Pancreas (tissue), 10 donors: ENCODE results near the gene ADAT3. TPM values are rescaled to one million over a fixed set of nuclear protein-coding genes. Genes with fewer than 3 reads are reported as not detected.

Experiments used
- ATAC-seq, 4 donors: fragments of 200-7000 bp; cut with Tn5 transposase; one replicate each; pipeline versions ENCODE4 v1.8.0 to v1.9.1; 2020; ENCODE audit warnings: mild to moderate bottlenecking in 4 of 4, moderate library complexity in 4 of 4
- DNase-seq, 6 donors: peaks; one replicate each; pipeline ENCODE4 v3.0.0-alpha.2; 2020
- FAIRE-seq: peaks from 2 replicates; lab custom pipeline; 2012; peaks lifted over from hg19 to GRCh38; lab: Jason Lieb, UNC
- H3K27ac ChIP-seq, 4 donors: fragments of 200-600 bp; sonication (generic); 1 replicate in 3 of 4; 2 replicates in 1 of 4; pipeline versions ENCODE4 v1.5.0 to v1.8.0; 2020
- H3K27me3 ChIP-seq, 4 donors: fragments of 200-600 bp; one replicate each; pipeline ENCODE4 v1.8.0; 2021
- H3K36me3 ChIP-seq, 3 donors: fragments of 200-600 bp; sonication (generic) in 1 of 3; one replicate each; pipeline versions ENCODE4 v1.5.0 to v1.8.0; 2020 to 2021
- H3K4me1 ChIP-seq, 3 donors: fragments of 200-600 bp; one replicate each; pipeline ENCODE4 v1.8.0; 2021
- H3K4me3 ChIP-seq, 4 donors: fragments of 200-600 bp; sonication (generic) in 2 of 4; one replicate each; pipeline versions ENCODE4 v1.5.0 to v1.8.0; 2020 to 2021
- H3K9me3 ChIP-seq, 4 donors: fragments of 200-600 bp; one replicate each; pipeline ENCODE4 v1.8.0; 2021
- WGBS, 2 donors: extraction: QIAGEN DNeasy Blood & Tissue Kit; methylation state at CpG; one replicate each; pipeline ENCODE4 v1.1.7; 2013; 5-methylcytosine and 5-hydroxymethylcytosine counted together
- intact Hi-C, 3 donors: fragments of 100-400 bp; cut with DNase I; formaldehyde crosslinking; loops; one replicate each; pipeline versions ENCODE4 v1.11.1 to v1.14.2; 2022
- polyA plus RNA-seq, 2 donors: library from polyadenylated mRNA; stranded (reverse); fragments of 200-250 nt; gene quantifications; one replicate each; pipeline ENCODE4 v1.2.3, GENCODE V29; 2013
- total RNA-seq, 6 donors: library from RNA; stranded (reverse); fragmentation: NEBNext Ultra II Directional in 4 of 6; extraction: Animal tissue kit (Norgen Biotek cat#: 25700) in 4 of 6; gene quantifications; one replicate each; pipeline versions ENCODE4 v1.2.1 to v1.2.4, GENCODE V29; 2021 to 2023
- TF ChIP-seq, protein P1 (sequence below), 4 donors: fragments of 200-600 bp; sonication (generic) in 3 of 4; IDR thresholded peaks; one replicate each; pipeline versions ENCODE4 v1.5.0 to v1.8.0; 2021; ENCODE audit warnings: antibody characterized with exemption in 4 of 4
- donor health status: healthy with polysubstance abuse.
- donor health status: DM: no; HTN: no; CAD: no; lungs with moderate emphysema.
- donor health status: DM: no; HTN: no; CAD: no.
- donor health status: control.
- donor health status: control.
- donor health status: Bipolar disorder and iron deficiency.
- donor health status: DM: yes; HTN: yes; CAD: no.
- donor health status: DM: no; HTN: no; CAD: no.
- donor health status: DM: no; HTN: no; CAD: no.
- donor health status: DM: yes; HTN: yes; CAD: no.

The ADAT3 gene
- total and polyA plus RNA-seq, 8 donors, result 2.0 to 10.1 (median 5.0) TPM

DNA sequence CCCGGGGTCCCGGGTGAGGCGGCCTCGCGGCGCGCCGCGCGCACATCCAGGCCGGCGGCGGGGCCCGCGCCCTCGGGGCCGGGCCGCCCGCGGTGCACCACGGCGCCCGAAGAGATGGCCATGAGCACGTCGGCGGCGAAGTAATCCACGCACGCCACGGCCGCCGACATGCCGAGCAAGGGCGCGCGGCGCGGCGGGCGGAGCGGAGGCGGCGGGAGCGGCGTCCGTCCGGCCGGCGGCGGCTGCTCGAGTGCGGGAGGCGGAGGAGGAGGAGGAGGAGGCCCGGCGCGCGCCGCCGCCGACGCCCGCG, 41.9 kb upstream of the ADAT3 start, which contains the start of gene KLF16:
TSS of gene KLF16 (minus strand) at position 252 of the 310 bp plus-strand sequence. CDS start at position 170, 82 bp downstream.
- FAIRE-seq (no peak), DNase-seq (no peak), ATAC-seq (no peak)
- Histone ChIP-seq H3K27me3 (no peaks in the 10 kb centered on the region), H3K9me3 (no peaks in the 10 kb centered on the region), H3K36me3 (no peaks in the 10 kb centered on the region), H3K4me3 (peak within 1 kb of the TSS; percentile 42 to 87 (median 64)), H3K27ac (peak within 1 kb of the TSS; percentile 70 to 86 (median 76)), H3K4me1 (peaks cover 0 to 15% (median 0%) of the 10 kb centered on the region in 3 donors)
- intact Hi-C loops, result no loop called here
- TF ChIP-seq, protein P1, sequence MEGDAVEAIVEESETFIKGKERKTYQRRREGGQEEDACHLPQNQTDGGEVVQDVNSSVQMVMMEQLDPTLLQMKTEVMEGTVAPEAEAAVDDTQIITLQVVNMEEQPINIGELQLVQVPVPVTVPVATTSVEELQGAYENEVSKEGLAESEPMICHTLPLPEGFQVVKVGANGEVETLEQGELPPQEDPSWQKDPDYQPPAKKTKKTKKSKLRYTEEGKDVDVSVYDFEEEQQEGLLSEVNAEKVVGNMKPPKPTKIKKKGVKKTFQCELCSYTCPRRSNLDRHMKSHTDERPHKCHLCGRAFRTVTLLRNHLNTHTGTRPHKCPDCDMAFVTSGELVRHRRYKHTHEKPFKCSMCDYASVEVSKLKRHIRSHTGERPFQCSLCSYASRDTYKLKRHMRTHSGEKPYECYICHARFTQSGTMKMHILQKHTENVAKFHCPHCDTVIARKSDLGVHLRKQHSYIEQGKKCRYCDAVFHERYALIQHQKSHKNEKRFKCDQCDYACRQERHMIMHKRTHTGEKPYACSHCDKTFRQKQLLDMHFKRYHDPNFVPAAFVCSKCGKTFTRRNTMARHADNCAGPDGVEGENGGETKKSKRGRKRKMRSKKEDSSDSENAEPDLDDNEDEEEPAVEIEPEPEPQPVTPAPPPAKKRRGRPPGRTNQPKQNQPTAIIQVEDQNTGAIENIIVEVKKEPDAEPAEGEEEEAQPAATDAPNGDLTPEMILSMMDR (IDR thresholded peaks at IDR 0.05), result no peak
- 0 to 1% methylated on average over 12 to 57 of the region's 63 CpGs for WGBS, 2 donors

DNA sequence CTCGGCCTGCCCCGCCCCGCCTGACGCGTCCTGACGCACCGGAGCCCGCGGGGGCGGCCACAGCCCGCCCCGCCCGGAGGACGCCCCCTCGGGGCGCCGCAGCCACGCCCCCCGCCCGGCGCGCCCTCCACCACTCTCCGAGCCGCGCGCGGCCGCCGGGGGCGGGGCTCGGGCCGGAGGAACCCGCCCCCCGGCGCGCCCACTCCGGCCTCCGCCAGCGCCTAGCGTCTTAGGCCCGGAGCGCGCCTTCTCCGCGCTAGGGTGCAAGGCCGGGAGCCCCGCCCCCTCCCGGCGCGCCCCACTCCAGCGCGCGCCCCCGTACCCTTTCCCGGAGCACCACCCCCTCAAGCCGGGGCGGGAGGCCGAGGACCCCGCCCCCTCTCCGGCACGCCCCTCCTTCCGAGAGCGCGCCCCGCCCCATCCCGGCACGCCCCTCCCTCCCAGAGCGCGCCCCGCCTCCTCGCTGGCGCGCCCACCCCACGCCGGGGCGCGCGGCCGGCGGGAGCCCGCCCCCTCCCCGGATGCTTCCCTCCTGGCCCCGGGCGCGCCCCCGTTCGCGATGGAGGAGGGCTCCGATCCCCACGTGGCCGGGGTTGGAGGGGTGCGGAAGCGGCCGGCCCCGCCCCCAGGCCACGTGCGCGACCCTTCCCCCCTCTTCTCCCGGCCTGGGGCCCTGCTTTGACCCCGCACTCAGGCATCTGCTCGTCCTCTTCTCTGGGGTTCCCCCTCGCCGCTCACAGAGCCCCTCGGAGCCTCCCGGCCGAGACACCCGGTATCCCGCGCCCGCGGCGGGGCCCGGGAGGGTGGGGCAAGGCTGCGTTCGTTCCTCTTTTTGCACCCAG, 41.3 kb upstream of the ADAT3 start:
- WGBS, 2 donors, result 1% methylated on average over 26 to 112 of the region's 115 CpGs
- FAIRE-seq (no peak), ATAC-seq (peak; percentile 79 to 85 (median 82)), DNase-seq (peak; percentile 84 to 97 (median 91))
- TF ChIP-seq, protein P1 (IDR thresholded peaks at IDR 0.05), result no peak
- no peaks in the 10 kb centered on the region for H3K9me3 ChIP-seq
- no peaks in the 10 kb centered on the region for H3K27me3 ChIP-seq
- intact Hi-C loops, result no loop called here
- H3K27ac ChIP-seq, result peak overlapping the region; percentile 70 to 86 (median 76)
- no peaks in the 10 kb centered on the region for H3K36me3 ChIP-seq
- H3K4me1 ChIP-seq, result peaks cover 0 to 15% (median 0%) of the 10 kb centered on the region in 3 donors
- peak overlapping the region; percentile 42 to 87 (median 64) for H3K4me3 ChIP-seq

DNA sequence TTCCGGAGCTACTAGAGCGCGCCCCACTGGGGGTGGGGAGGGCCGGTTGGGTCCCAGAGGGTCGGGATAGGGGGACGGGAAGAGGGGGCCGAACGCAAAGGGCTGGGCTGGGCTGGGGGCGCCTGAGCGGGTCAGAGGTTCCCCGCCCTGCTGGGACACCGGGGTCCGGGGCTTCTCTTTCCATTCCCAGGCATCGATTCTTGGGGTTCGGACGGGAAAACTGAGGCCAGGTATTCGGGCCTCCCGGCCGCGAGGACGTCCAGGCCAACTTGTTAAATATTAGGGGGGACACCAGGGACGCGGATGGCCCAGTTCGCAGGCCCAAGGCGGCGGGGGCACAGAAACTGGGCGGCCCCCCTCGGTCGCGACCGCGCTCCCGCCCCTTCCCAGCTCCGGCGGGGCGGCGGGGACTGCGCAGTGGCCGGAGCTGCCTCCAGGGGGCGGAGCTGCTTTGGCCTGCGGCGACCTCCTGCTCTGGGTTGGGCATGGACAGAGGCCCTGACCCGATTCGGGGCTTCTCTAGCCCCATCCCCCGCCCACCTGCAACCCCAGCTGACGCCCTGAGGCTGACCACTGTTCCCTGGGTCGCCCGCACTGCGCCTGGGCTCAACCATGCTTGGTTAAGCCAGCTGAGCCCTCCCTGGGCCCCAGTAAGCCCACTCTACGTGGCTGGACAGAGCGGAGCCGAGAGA, 40.6 kb upstream of the ADAT3 start:
- H3K4me1 ChIP-seq, result peaks cover 0 to 15% (median 0%) of the 10 kb centered on the region in 3 donors
- peak overlapping the region; percentile 70 to 86 (median 76) for H3K27ac ChIP-seq
- no peaks in the 10 kb centered on the region for H3K27me3 ChIP-seq
- peak; percentile 62 to 89 (median 78) for DNase-seq
- H3K9me3 ChIP-seq, result no peaks in the 10 kb centered on the region
- no peaks in the 10 kb centered on the region for H3K36me3 ChIP-seq
- TF ChIP-seq, protein P1 (IDR thresholded peaks at IDR 0.05), result peak; percentile 68 to 71 (median 70)
- no peak for FAIRE-seq
- intact Hi-C loops, result no loop called here
- peak overlapping the region; percentile 42 to 87 (median 64) for H3K4me3 ChIP-seq
- 9 to 15% methylated on average over 37 to 52 of the region's 52 CpGs for WGBS, 2 donors
- ATAC-seq, result peak; percentile 60 to 76 (median 68)

DNA sequence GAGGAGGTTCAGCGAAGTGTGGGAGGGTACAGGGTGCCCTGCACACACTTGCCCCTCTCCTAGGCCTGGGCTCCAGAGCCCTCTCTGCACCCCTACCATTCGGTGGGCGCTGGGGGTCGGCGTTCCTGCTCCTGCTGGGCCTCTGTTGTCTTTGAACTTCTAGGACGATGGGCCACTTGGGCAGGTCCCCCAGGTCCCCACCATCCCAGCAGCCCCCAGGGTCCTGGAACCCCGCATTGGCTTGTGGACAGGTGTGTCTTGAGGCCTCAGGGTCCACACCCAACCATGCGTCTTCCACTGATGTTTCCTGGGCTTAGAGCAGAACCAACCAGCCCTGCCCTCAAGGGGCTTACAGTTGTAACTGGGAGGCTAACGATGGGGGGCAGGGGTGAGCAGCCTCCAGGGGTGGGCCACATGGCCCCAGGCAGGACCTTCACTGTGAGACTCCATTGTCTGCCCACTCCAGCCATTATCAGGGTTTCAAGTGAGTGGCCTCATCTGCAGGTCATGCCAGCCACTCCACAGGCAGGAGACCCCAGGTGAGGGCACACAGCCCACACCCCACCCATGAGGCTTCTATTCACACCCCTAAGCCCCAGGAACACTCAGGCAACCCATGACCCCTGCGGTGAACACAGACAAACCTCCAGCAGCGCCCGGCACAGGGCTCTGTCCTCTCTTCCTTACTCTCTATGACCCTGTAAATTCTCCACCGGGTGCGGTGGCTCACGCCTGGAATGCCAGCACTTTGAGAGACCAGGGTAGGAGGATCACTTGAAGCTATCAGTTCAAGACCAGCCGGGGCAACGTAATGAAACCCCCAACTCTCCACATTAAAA, 39.8 kb upstream of the ADAT3 start:
- Histone ChIP-seq H3K27me3 (no peaks in the 10 kb centered on the region), H3K27ac (peak overlapping the region; percentile 70 to 86 (median 76)), H3K4me3 (peak overlapping the region in 1 of 4 donors; percentile 87), H3K4me1 (peaks cover 0 to 11% (median 0%) of the 10 kb centered on the region in 3 donors), H3K9me3 (no peaks in the 10 kb centered on the region), H3K36me3 (no peaks in the 10 kb centered on the region)
- DNase-seq, result peak in 3 of 6 donors; percentile 26 to 81 (median 39)
- intact Hi-C loops, result no loop called here
- ATAC-seq, result no peak
- TF ChIP-seq, protein P1 (IDR thresholded peaks at IDR 0.05), result no peak
- no peak for FAIRE-seq
- WGBS, 2 donors, result 86 to 92% methylated on average over 17 of the region's 17 CpGs
